ENCODE measurements around the gene TUBB2A. TPM values are rescaled to one million over a fixed set of nuclear protein-coding genes. Genes with fewer than 3 reads are reported as not detected.

TUBB2A gene
- total and polyA plus RNA-seq, 2 of the 13 experiments (the other 11 are each of a cell fraction or from before 2014, with no cell fraction given), result 35.3 to 106 TPM

- TF ChIP-seq NR2F6 (IDR thresholded peaks at IDR 0.05), result no peak
- TF ChIP-seq NR2F6 (CRISPR knock-in tag; IDR thresholded peaks at IDR 0.05), result peak; percentile 41; the same call in 1 of the 2 replicates
- peak; percentile 54; the same call in 1 of the 2 replicates for TF ChIP-seq GATAD2A (CRISPR knock-in tag; IDR thresholded peaks at IDR 0.05)
- TF ChIP-seq ZNF224 (CRISPR knock-in tag; IDR thresholded peaks at IDR 0.05), result no peak; the same call in 1 of the 2 replicates
- TF ChIP-seq DNMT3B (CRISPR knock-in tag; conservative IDR thresholded peaks at IDR 0.05), result no peak
- TF ChIP-seq ZNF432 (CRISPR knock-in tag; IDR thresholded peaks at IDR 0.05; ENCODE audit: borderline replicate concordance), result no peak
- no peak for TF ChIP-seq TFDP2 (CRISPR knock-in tag; IDR thresholded peaks at IDR 0.05)
- TF ChIP-seq ZNF639 (CRISPR knock-in tag; conservative IDR thresholded peaks at IDR 0.05), result no peak
- TF ChIP-seq ZNF430 (CRISPR knock-in tag; IDR thresholded peaks at IDR 0.05), result peak; percentile 72; the same call in 1 of the 2 replicates
- TF ChIP-seq ZIK1 (CRISPR knock-in tag; IDR thresholded peaks at IDR 0.05; ENCODE audit: borderline replicate concordance, low read depth), result peak; percentile 44; the same call in 1 of the 2 replicates
- TF ChIP-seq ZNF441 (CRISPR knock-in tag; IDR thresholded peaks at IDR 0.05; ENCODE audit: borderline replicate concordance), result peak; percentile 2; the same call in 1 of the 2 replicates
- no peak for TF ChIP-seq ZBTB40 (IDR thresholded peaks at IDR 0.05)
- TF ChIP-seq ZBTB40 (CRISPR knock-in tag; IDR thresholded peaks at IDR 0.05), result peak; percentile 66; the same call in 1 of the 2 replicates
- TF ChIP-seq HNF1B (CRISPR knock-in tag; IDR thresholded peaks at IDR 0.05), result peak; percentile 88
- no peak; the same call in 1 of the 2 replicates for TF ChIP-seq SOX5 (CRISPR knock-in tag; IDR thresholded peaks at IDR 0.05; ENCODE audit: borderline replicate concordance)
- TF ChIP-seq ZFP36L1 (CRISPR knock-in tag; IDR thresholded peaks at IDR 0.05), result no peak
- TF ChIP-seq ETV5 (CRISPR knock-in tag; IDR thresholded peaks at IDR 0.05; ENCODE audit: borderline replicate concordance), result 0 out of 2 replicates have a peak, but pooled peaks have one; percentile 13
Observed at GRCh38 chr6:3195695-3196497, 38.6 kb upstream of the TUBB2A start (continued).

Measured in HepG2 (cell line).